Upper lobe of left lung (tissue), 4 donors: ENCODE results near the gene AP5Z1.

Experiments
- CTCF ChIP-seq, 6 experiments: fragments of 450-650 bp in 4 of 6; fragments of 200-600 bp in 2 of 6; sonication (generic) in 2 of 6; IDR thresholded peaks; one replicate each; pipeline ENCODE4 v1.5.1; 2016 to 2019; ENCODE audit warnings: antibody characterized with exemption in 6 of 6
- EP300 ChIP-seq, 4 donors: sonication (generic); formaldehyde crosslinking; IDR thresholded peaks; one replicate each; pipeline ENCODE4 v1.5.1; 2017; ENCODE audit warnings: antibody characterized with exemption in 4 of 4, control low read depth in 2 of 4
- POLR2A ChIP-seq, 4 donors: fragments of 450-650 bp; IDR thresholded peaks; one replicate each; pipeline ENCODE4 v1.5.1; 2016 to 2017; ENCODE audit warnings: antibody characterized with exemption in 4 of 4, mild to moderate bottlenecking in 2 of 4
- POLR2AphosphoS5 ChIP-seq, 2 donors: sonication (generic); formaldehyde crosslinking; IDR thresholded peaks; one replicate each; pipeline ENCODE4 v1.5.1; 2017; ENCODE audit warnings: antibody characterized with exemption in 2 of 2

DNA sequence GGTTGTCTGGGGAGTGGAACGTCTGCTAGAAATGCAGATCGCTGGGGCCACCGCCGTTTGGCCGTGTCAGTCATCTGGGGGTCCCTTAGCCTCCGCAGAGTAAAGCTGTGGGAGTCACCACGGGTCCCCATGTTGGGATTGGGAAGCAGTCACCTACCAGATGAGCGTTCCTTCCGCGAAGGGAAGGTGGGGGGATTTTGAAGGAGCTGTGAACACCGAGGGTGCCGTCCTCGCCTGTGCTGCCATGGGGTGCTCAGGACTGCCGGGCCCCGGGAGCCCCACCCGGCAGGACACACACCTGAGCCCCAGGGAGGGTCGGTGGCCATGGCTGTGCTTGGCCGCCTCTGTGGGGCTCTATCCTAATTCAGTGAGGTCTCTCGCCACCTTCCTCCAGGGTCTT, 46.2 kb upstream of the AP5Z1 start:
- no peak for TF ChIP-seq CTCF (IDR thresholded peaks at IDR 0.05)
- TF ChIP-seq POLR2A (IDR thresholded peaks at IDR 0.05): no peak
- no peak for TF ChIP-seq EP300 (IDR thresholded peaks at IDR 0.05)
- TF ChIP-seq POLR2AphosphoS5 (IDR thresholded peaks at IDR 0.05): no peak
